GM19193 (cell line): ENCODE results near the gene DMD.

Experiments
- POLR2A ChIP-seq: IDR thresholded peaks from 4 replicates; pipeline ENCODE4 v1.6.1; 2011; ENCODE audit not compliant: insufficient read depth, insufficient read length; ENCODE audit errors: extremely low read depth

DMD gene

GRCh38 chrX:31117266-31117665, 2094.1 kb downstream of the DMD start:
- no peak for TF ChIP-seq POLR2A

DNA sequence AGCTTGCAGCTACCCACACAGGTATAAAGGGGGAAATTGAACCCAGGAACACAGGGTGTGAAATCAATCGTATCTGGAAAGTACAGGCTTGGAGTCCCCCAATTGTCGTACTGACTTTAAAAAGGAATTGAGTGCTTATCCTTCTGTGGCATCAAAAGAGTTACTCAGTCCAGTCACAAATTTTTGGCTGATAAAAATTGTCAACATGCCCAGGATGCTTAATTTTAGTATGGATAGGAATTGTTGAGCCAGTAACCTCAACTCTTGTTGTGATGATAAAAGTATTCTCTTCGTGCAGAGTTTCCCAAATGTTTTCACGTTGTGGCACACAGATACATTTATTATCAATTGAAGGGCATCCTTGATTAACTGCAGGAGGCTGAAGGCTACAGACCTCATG, 2096.0 kb downstream of the DMD start:
- TF ChIP-seq POLR2A: no peak

DNA sequence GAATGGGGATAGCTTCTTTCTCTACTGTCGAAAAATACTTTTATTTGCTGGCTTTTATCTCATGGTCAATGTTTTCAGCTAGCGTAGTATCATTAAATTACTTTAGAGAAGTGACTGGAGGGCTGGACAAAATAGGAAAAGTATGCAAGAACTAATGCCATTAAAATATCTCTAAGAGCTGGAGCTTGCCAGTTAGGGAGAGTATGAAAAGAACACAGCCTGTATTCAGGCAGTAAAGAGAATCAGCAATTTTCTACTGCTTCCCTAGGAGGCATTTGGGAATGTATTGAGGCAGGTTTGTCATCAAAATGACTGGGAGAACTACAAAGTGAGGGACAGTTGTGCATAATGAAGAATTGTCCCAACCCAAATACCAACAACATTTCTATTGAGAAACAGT, 2096.5 kb downstream of the DMD start:
- no peak for TF ChIP-seq POLR2A

DNA sequence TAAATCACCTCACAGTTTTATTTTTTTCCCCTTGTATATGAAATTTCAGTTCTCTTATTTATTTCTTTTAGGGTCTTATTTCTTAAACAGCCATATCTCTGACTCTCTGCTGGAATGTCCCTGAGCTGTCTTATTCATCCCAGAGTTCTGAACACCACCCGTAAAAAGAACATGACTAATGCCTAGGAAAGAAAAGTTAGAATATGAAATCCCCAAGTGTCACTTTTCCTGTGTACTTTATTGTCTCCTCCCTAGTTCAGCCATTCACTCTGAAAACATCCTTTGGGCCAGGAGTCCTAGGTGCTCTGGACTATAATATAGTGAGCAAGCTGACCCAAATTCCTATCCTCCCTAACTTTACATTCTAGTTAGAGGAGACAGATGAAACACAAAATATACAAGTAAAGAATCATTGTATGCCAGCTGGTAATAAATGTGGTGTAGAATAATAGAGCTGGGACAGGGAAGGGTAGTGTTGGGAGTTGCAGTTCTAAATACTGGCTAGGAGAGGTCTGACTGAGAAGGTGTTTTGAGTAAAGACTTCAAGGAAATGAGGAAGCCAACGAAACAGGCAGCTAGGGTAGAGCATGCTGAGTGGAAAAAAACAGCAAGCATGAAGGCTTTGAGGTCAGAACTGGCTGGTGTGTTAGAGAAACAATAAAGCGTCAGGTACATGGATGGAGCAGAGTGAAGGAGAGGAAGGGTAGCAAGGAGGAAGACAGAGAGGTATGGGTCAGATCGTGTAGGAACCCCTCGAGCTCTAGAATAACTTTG, 2098.9 kb downstream of the DMD start:
- TF ChIP-seq POLR2A: no peak

GRCh38 chrX:31110657-31111056, 2100.7 kb downstream of the DMD start:
- no peak for TF ChIP-seq POLR2A

- TF ChIP-seq POLR2A: no peak
Measured at GRCh38 chrX:31099536-31100090, 2111.7 kb downstream of the DMD start.

- no peak for TF ChIP-seq POLR2A
Measured at GRCh38 chrX:31098079-31098478, 2113.3 kb downstream of the DMD start.

GRCh38 chrX:31093639-31093975, 2117.7 kb downstream of the DMD start:
- TF ChIP-seq POLR2A: no peak

- TF ChIP-seq POLR2A: no peak
Measured at GRCh38 chrX:31092970-31093638, 2118.2 kb downstream of the DMD start.

- TF ChIP-seq POLR2A: no peak
Measured at GRCh38 chrX:31092476-31092875, 2118.9 kb downstream of the DMD start.

GRCh38 chrX:31091819-31092218, 2119.5 kb downstream of the DMD start:
- TF ChIP-seq POLR2A: no peak

GRCh38 chrX:31074522-31074921, 2136.8 kb downstream of the DMD start:
- no peak for TF ChIP-seq POLR2A

DNA sequence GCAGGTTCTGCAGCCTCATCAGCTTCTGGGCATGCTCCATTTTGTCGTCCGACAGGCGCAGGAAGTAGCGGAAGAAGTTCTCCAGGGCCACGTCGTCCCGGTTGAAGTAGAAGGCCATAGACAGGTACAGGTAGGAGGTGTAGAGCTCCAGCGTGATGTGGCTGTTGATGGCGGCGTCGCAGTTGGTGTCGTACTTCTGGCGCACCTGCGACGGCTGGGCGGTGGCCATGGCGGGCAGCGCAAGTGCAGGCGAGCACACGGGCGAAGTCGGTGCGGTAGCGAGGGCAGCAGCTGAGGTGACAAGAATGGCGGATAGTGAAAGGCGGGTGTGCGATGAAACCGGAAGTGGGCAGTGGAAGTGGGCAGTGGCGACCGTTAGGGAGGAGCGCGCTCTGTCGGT, 2139.6 kb downstream of the DMD start, which contains the start of gene FTHL17:
FTHL17 (minus strand) TSS at position 317 of the 400 bp plus-strand sequence; CDS start at position 229, 88 bp downstream.
- no peak for TF ChIP-seq POLR2A

GRCh38 chrX:31071262-31071661, 2140.1 kb downstream of the DMD start:
- no peak for TF ChIP-seq POLR2A

DNA sequence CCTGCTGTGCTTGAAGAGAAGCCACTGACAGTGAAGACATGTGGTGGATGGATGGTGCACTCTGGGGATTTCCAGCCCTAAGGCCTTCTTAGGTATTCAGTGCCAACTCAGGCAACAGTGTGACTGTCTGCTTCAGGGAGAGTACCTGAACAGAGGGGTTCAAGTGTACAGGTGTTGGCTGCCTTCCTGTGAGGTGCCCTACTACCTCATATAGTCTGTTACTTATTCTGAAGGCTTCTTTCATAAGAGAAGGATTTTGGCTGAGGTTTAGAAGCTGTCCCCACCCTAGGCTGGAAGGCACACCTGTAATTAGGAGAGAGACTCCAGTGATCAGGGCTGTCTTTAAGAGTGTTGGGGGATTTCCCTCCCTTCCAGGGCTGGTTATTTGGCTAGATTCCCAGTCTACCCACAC, 2141.3 kb downstream of the DMD start:
- TF ChIP-seq POLR2A: no peak
